Stimulated activated naive CD8-positive, alpha-beta T cell treated with anti-CD3 and anti-CD28 coated beads, Interleukin-15, amount 100 ng/mL, for 72 hours (primary cell): ENCODE data around the gene INPP4A.
"Not testable (repeated sequence)": the region's sequence is repeated elsewhere in the genome, so short reads cannot be mapped to it uniquely, and the experiment has no call there.

Experiments
- ATAC-seq: fragments of 150-1000 bp; cut with Tn5 transposase; 2 replicates; pipeline ENCODE4 v1.10.0; 2021; ENCODE audit warnings: mild to moderate bottlenecking, moderate library complexity
- DNase-seq, 2 donors: peaks; one replicate each; pipeline ENCODE4 v3.0.0; 2021 to 2022
- H3K27ac Mint-ChIP-seq, 2 donors: one replicate each; pipeline ENCODE4 v1.8.0; 2022; ENCODE audit warnings: mild to moderate bottlenecking in 2 of 2, mixed read lengths in 2 of 2, moderate library complexity in 2 of 2
- H3K27me3 Mint-ChIP-seq: one replicate; pipeline ENCODE4 v1.8.0; 2022; ENCODE audit warnings: mixed read lengths
- H3K4me1 Mint-ChIP-seq: one replicate; pipeline ENCODE4 v1.8.0; 2022; ENCODE audit warnings: mild to moderate bottlenecking, mixed read lengths
- H3K4me3 Mint-ChIP-seq, 2 donors: one replicate each; pipeline ENCODE4 v1.8.0; 2022; ENCODE audit warnings: mild to moderate bottlenecking in 2 of 2, mixed read lengths in 2 of 2, moderate library complexity in 1 of 2
- H3K9me3 Mint-ChIP-seq, 2 donors: one replicate each; pipeline ENCODE4 v1.8.0; 2022; ENCODE audit warnings: mixed read lengths in 2 of 2

Gene INPP4A

DNA sequence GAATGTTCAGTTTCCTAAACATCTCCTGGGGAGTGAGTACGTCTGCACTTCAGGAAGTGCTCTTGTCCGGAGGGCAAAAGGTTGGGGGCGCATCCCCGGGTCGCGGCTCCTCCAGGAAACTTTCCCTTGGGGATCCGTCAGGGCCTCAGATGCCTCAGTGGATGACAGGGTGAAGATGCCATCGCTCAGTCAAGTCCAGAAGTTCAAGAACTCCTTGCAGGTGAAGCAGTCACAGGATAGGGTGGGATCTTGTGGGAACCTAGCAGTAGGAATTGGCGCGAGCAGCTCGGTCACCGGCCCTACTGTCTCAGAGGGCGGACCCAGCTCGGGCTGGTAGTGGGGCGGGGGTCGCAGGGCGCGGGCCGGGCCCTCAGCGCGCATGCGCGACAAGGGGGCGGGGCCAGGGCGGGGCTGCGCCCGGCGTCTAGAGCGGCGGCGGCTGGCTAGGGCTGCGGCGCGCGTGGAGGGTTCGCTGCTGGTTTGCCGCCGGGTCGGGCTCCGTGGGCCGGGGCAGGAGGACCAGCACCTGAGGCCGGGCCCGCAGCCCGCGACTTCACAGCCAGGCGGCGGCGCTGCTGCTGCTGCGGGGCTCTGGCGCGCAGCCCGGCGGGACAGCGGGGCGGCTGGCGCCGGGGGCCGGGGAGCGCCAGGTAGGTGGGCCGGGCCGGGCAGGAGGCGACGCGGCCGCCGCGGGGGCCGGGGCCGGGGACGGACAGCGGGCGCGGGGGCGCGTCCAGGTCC, at the start of gene INPP4A:
Gene INPP4A, plus strand, starts transcription at position 423 of the 741 bp plus-strand sequence. CDS start 75,191 bp downstream, outside the sequence.
- H3K4me1 Mint-ChIP-seq = peaks cover 45% of the 10 kb centered on the region
- DNase-seq = peak; percentile 78 to 83
- peak within 1 kb of the TSS; percentile 97 to 98 for H3K27ac Mint-ChIP-seq
- ATAC-seq = peak; percentile 88
- H3K27me3 Mint-ChIP-seq = no peaks in the 10 kb centered on the region
- H3K4me3 Mint-ChIP-seq = peak within 1 kb of the TSS; percentile 93 to 100
- H3K9me3 Mint-ChIP-seq = peaks cover 4 to 11% of the 10 kb centered on the region in 2 donors

- Mint-ChIP-seq H3K4me1 (no peaks in the 10 kb centered on the region), H3K9me3 (no peaks in the 10 kb centered on the region), H3K27me3 (peaks cover 39% of the 10 kb centered on the region), H3K4me3 (no peak overlapping the region), H3K27ac (no peak overlapping the region)
- DNase-seq (no peak), ATAC-seq (no peak)
Measured at GRCh38 chr2:98395977-98396376, 48.7 kb upstream of the INPP4A start.

GRCh38 chr2:98396745-98397355, 47.8 kb upstream of the INPP4A start:
- ATAC-seq = no peak
- no peak overlapping the region for H3K27ac Mint-ChIP-seq
- no peaks in the 10 kb centered on the region for H3K4me1 Mint-ChIP-seq
- H3K9me3 Mint-ChIP-seq = no peaks in the 10 kb centered on the region
- peaks cover 48% of the 10 kb centered on the region for H3K27me3 Mint-ChIP-seq
- no peak overlapping the region for H3K4me3 Mint-ChIP-seq
- DNase-seq = no peak

GRCh38 chr2:98399140-98399539, 45.5 kb upstream of the INPP4A start:
- no peaks in the 10 kb centered on the region for H3K4me1 Mint-ChIP-seq
- no peak for ATAC-seq
- H3K27me3 Mint-ChIP-seq = peaks cover 50% of the 10 kb centered on the region

DNA sequence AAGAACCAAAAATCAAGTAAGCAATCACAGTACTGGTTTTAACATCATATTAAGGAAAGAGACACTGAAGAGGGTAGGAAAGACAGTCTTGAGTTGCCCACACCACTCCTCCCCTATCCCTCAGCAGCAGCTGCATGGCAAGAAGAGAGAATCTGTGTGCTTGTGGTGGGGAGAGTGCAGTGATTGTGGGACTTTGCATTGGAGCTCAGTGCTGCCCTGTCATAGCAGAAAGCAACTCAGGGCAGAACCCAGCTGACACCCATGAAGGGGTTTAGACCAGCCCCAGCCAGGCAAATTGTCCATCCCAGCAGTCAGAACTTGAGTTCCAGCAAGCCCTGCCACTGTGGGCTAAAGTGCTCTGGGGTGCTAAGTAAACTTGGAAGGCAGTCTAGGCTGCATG, 40.8 kb upstream of the INPP4A start:
- H3K9me3 Mint-ChIP-seq = no peaks in the 10 kb centered on the region
- DNase-seq (no peak), ATAC-seq (no peak)
- H3K4me1 Mint-ChIP-seq = no peaks in the 10 kb centered on the region
- no peak overlapping the region for H3K27ac Mint-ChIP-seq
- H3K4me3 Mint-ChIP-seq = no peak overlapping the region
- peaks cover 27% of the 10 kb centered on the region for H3K27me3 Mint-ChIP-seq

More at GRCh38 chr2:98399140-98399539, 45.5 kb upstream of the INPP4A start:
- Mint-ChIP-seq H3K4me3 (no peak overlapping the region), H3K27ac (no peak overlapping the region), H3K9me3 (no peaks in the 10 kb centered on the region)
- no peak for DNase-seq

DNA sequence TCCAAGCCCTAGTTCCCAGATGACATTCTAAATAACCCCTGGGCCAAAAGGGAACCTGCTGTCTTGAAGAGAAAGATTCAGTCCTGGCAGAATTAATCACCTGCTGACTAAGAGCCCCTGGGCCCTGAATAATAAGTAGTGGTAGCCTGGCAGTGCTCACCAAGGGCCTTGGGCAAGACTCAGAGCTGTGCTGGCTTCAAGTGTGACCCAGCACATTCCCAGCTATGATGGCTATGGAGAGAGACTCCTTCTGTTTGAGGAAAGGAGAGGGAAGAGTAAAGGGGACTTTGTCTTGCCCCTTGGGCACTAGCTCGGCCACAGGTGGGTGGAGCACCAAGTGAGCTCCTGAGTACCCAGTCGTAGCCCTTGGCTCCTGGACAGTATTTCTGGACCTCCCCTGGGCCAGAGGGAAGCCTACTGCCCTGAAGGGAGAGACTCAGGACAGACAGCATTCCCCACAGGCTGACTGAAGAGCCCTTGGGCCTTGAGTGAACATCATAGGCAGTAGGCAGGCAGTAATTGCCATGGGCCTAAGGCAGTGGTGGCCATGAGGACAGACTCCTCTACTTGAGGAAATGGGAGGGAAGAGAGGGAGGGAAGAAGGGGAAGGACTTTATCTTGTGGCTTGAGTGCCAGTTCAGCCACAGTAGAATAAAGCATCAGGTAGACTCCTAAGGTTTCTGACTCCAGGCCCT, 40.0 kb upstream of the INPP4A start:
- no peak overlapping the region for H3K4me3 Mint-ChIP-seq

DNA sequence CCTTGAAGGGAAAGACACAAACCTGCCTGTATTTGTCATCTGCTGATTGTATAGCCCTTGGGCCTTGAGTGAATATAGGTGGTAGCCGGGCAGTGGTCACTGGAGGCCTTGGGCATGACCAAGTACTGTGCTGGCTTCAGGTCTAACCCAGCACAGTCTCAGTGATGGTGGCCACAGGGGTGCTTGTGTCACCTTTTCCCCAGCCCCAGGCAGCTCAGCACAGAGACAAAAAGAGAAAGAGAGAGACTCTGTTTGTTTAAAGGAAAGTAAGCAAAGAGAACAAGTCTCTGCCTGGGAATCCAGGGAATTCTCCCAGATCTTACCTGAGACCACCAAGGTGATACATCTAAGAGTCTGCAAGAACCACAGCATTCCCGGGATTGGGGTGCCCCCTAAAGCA, 39.4 kb upstream of the INPP4A start:
- no peak for DNase-seq
- Mint-ChIP-seq H3K27ac (no peak overlapping the region), H3K9me3 (no peaks in the 10 kb centered on the region), H3K27me3 (peaks cover 17% of the 10 kb centered on the region), H3K4me3 (no peak overlapping the region), H3K4me1 (no peaks in the 10 kb centered on the region)
- no peak for ATAC-seq

More for the DNA sequence above, 40.0 kb upstream of the INPP4A start:
- DNase-seq (no peak), ATAC-seq (no peak)
- Mint-ChIP-seq H3K4me1 (no peaks in the 10 kb centered on the region), H3K27me3 (peaks cover 21% of the 10 kb centered on the region), H3K27ac (no peak overlapping the region), H3K9me3 (no peaks in the 10 kb centered on the region)

DNA sequence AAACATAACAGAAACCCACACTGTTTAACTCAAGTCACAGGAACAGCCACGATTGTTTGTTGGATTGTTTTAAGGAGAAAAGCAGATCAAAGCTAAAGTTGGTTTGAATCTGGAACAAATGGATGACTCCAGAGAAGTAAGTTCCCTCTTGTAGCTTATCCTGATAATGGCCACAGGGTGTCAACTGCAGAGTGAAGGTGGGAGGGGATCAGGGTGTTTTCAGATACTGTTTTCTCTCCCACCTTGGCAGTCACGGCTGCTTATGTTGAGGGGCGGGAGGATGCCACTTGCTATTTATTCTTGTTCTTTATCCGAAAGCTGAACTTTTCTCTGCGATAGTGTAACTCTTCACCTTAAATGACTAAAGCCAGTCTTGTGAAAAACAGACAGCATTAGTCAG, 36.5 kb upstream of the INPP4A start:
- no peak overlapping the region for H3K27ac Mint-ChIP-seq
- no peaks in the 10 kb centered on the region for H3K9me3 Mint-ChIP-seq
- ATAC-seq (no peak), DNase-seq (no peak)
- H3K27me3 Mint-ChIP-seq = no peaks in the 10 kb centered on the region
- no peak overlapping the region for H3K4me3 Mint-ChIP-seq
- peaks cover 5% of the 10 kb centered on the region for H3K4me1 Mint-ChIP-seq

- Mint-ChIP-seq H3K27me3 (no peaks in the 10 kb centered on the region), H3K4me3 (no peak overlapping the region), H3K4me1 (peaks cover 19% of the 10 kb centered on the region), H3K9me3 (peaks cover 4 to 7% of the 10 kb centered on the region in 2 donors), H3K27ac (no peak overlapping the region)
- ATAC-seq (peak; percentile 89), DNase-seq (peak; percentile 58 to 65)
Measured at GRCh38 chr2:98412751-98413458, 31.8 kb upstream of the INPP4A start.

- peaks cover 19% of the 10 kb centered on the region for H3K4me1 Mint-ChIP-seq
- H3K9me3 Mint-ChIP-seq, H3K4me3 Mint-ChIP-seq, H3K27ac Mint-ChIP-seq, H3K27me3 Mint-ChIP-seq, ATAC-seq, DNase-seq: not testable (repeated sequence)
Measured at GRCh38 chr2:98414246-98414645, 30.4 kb upstream of the INPP4A start.

DNA sequence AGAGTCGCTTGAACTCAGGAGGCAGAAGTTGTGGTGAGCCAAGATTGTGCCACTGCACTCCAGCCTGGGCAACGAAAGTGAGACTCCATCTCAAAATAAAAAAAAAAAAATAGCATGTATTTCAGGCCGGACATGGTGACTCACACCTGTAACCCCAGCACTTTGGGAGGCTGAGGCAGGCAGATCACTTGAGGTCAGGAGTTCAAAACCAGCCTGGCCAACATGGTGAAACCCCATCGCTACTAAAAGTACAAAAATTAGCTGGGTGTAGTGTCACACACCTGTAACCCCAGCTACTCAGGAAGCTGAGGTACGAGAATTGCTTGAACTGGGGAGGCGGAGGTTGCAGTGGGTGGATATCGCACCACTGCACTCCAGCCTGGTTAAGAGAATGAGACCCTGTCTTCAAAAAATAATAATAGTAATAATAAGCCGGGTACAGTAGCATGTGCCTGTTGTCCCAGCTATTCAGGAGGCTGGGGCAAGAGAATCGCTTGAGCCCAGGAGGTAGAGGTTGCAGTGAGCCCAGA, 28.9 kb upstream of the INPP4A start:
- ATAC-seq (peak; percentile 44), DNase-seq (peak in 1 of 2 donors; percentile 36)
- H3K4me1 Mint-ChIP-seq = peaks cover 19% of the 10 kb centered on the region
- H3K27ac Mint-ChIP-seq, H3K4me3 Mint-ChIP-seq, H3K27me3 Mint-ChIP-seq: not testable (repeated sequence)
- H3K9me3 Mint-ChIP-seq = peaks cover 4 to 14% of the 10 kb centered on the region in 2 donors

DNA sequence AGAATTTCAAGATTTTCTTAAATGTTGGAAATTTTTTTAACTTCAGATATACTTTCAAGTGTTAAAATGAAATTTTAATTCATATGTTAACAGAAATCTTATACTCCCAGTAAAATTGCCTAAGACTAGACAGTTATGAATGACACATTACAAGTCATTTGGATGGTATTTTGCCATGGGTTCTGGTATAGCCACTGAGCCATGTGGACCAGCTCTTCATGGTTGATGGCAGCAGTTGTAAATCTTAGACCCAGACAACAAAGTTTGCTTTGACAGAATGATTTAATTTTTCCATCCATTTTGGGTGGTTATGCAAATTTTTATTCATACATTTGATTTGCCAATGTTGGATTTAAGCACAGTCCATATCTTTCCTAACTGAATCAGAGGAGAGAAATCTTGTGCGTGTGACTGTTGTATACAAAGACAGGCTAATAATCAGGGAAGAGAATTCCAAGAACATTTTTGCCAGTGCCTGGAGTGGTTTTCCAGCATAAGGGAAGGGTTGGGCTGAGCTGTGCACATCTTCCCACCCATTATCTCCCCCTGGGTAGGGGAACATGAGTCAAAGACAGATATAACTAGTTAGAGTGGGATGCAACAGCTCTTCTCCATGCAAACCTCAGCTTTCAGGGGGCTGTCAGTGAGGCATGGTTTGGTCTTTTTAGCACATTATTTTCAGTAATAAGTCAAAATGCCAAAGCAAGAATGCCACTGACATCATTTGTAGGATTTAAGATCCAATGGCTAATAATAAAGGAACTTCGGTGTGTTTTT, 28.1 kb upstream of the INPP4A start:
- ATAC-seq = no peak
- DNase-seq = no peak
- Mint-ChIP-seq H3K27ac (no peak overlapping the region), H3K4me3 (no peak overlapping the region), H3K27me3 (no peaks in the 10 kb centered on the region), H3K4me1 (peaks cover 20% of the 10 kb centered on the region), H3K9me3 (peaks cover 12 to 22% of the 10 kb centered on the region in 2 donors)

GRCh38 chr2:98419544-98419943, 25.1 kb upstream of the INPP4A start:
- no peak overlapping the region for H3K4me3 Mint-ChIP-seq
- no peaks in the 10 kb centered on the region for H3K27me3 Mint-ChIP-seq
- ATAC-seq = no peak
- H3K9me3 Mint-ChIP-seq = peaks cover 26 to 28% of the 10 kb centered on the region in 2 donors
- no peak for DNase-seq
- no peak overlapping the region for H3K27ac Mint-ChIP-seq
- H3K4me1 Mint-ChIP-seq = peaks cover 19% of the 10 kb centered on the region

DNA sequence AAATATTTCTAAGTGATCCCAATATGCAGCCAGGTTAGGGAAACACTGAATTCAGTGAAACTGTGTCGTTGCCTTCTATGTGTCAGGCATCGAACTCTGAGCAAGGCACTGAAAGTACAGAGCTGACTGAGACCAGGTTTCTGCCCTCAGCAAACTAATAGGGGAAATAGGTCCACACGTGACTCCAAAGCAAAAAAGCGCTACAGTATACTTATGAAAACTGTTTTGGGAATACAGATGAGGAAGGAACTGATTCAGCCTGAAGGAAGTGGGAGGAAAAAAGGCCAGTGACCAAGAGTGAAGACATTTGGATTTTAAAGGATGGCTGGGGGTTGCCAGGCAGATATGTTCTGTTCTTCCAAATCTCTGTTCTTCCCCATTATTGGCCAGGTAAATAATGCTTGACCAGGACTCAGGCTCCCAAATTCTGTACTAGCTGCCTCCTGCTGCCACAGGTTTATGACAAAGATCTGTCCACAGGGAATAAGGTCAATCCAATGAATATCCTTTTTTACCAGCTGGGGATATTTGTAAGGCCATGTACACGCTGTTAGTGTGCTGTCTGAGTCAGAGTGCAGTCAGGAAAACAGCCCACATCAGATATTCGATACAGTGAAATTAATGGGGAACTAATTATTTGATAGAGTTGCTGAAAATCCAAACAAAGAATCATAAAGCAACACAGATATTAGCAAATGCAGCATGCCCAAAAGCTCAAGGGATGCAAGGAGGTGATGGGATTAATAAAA, 24.5 kb upstream of the INPP4A start:
- Mint-ChIP-seq H3K27me3 (no peaks in the 10 kb centered on the region), H3K4me1 (peaks cover 19% of the 10 kb centered on the region), H3K27ac (no peak overlapping the region), H3K4me3 (no peak overlapping the region), H3K9me3 (peaks cover 24 to 25% of the 10 kb centered on the region in 2 donors)
- ATAC-seq (no peak), DNase-seq (no peak)
